GM18520 (cell line): ENCODE measurements around the gene LRRC40.
"Not testable (repeated sequence)": the region's sequence is repeated elsewhere in the genome, so short reads cannot be mapped to it uniquely, and the experiment has no call there.

Experiments
- ATAC-seq: cut with Tn5 transposase; IDR thresholded peaks from one replicate; pipeline ENCODE4 v1.9.1; 2021; ENCODE audit not compliant: unreplicated experiment

LRRC40 gene

GRCh38 chr1:70205434-70206118 lies at the start of gene LRRC40:
Gene LRRC40 (minus strand): TSS chr1:70205579. CDS start chr1:70205540, 39 bp downstream.
- peak; percentile 86 for ATAC-seq

- ATAC-seq = no peak
Observed at GRCh38 chr1:70248729-70249128, 43.4 kb upstream of the LRRC40 start.

- no peak for ATAC-seq
Observed at GRCh38 chr1:70247768-70248167, 42.4 kb upstream of the LRRC40 start.

GRCh38 chr1:70247122-70247521 lies 41.7 kb upstream of the LRRC40 start:
- ATAC-seq = no peak

GRCh38 chr1:70239940-70240339 lies 34.6 kb upstream of the LRRC40 start:
- no peak for ATAC-seq

GRCh38 chr1:70234733-70235132 lies 29.4 kb upstream of the LRRC40 start:
- no peak for ATAC-seq

- no peak for ATAC-seq
Observed at GRCh38 chr1:70231475-70231874, 26.1 kb upstream of the LRRC40 start.

GRCh38 chr1:70228670-70229069 lies 23.3 kb upstream of the LRRC40 start:
- no peak for ATAC-seq

GRCh38 chr1:70227439-70227838 lies 22.1 kb upstream of the LRRC40 start:
- no peak for ATAC-seq

GRCh38 chr1:70224954-70225353 lies 19.6 kb upstream of the LRRC40 start:
- no peak for ATAC-seq

- no peak for ATAC-seq
Observed at GRCh38 chr1:70222716-70223235, 17.4 kb upstream of the LRRC40 start.

- ATAC-seq = peak; percentile 87
Observed at GRCh38 chr1:70221238-70222121, 16.1 kb upstream of the LRRC40 start, which contains the start of gene SRSF11. Gene SRSF11 (plus strand): TSS chr1:70221380. CDS start chr1:70221637, 257 bp downstream.

GRCh38 chr1:70220517-70221237 lies 15.3 kb upstream of the LRRC40 start:
- peak; percentile 6 for ATAC-seq

GRCh38 chr1:70220015-70220414 lies 14.6 kb upstream of the LRRC40 start:
- ATAC-seq = no peak

GRCh38 chr1:70211541-70211940 lies 6.2 kb upstream of the LRRC40 start:
- no peak for ATAC-seq

- ATAC-seq = no peak
Observed at GRCh38 chr1:70210820-70211219, 5.4 kb upstream of the LRRC40 start.

- no peak for ATAC-seq
Observed at GRCh38 chr1:70208292-70208691, 2.9 kb upstream of the LRRC40 start.

GRCh38 chr1:70207492-70207891 lies 2.1 kb upstream of the LRRC40 start:
- ATAC-seq = no peak

- ATAC-seq = not testable (repeated sequence)
Observed at GRCh38 chr1:70206833-70207232, 1.5 kb upstream of the LRRC40 start.

GRCh38 chr1:70205071-70205433 lies 327 bp downstream of the LRRC40 start:
- ATAC-seq = peak; percentile 16

GRCh38 chr1:70204600-70204999 lies 779 bp downstream of the LRRC40 start:
- no peak for ATAC-seq
